ENCODE measurements around the gene VAV2.

GRCh38 chr9:133873461-133873891 lies 118.6 kb downstream of the VAV2 start:
- TF ChIP-seq POLR2A (IDR thresholded peaks at IDR 0.05) = no peak
- no peak for TF ChIP-seq CTCF (IDR thresholded peaks at IDR 0.05)
- no peak for TF ChIP-seq POLR2AphosphoS5 (IDR thresholded peaks at IDR 0.05)

Data from breast epithelium (tissue), 3 donors.